Stimulated activated naive CD8-positive, alpha-beta T cell treated with anti-CD3 and anti-CD28 coated beads, Interleukin-15, Interleukin-2, amounts not matched to agents 100 ng/mL and 50 ng/mL, for 24 hours (primary cell): ENCODE results near the gene MINAR1.

Experiments
- H3K27ac Mint-ChIP-seq: one replicate; pipeline ENCODE4 v1.8.0; 2021; ENCODE audit warnings: mild to moderate bottlenecking, mixed read lengths
- H3K27me3 Mint-ChIP-seq: one replicate; pipeline ENCODE4 v1.8.0; 2021; ENCODE audit warnings: mixed read lengths
- H3K36me3 Mint-ChIP-seq: one replicate; pipeline ENCODE4 v1.8.0; 2021; ENCODE audit warnings: low read depth, mixed read lengths
- H3K4me1 Mint-ChIP-seq: one replicate; pipeline ENCODE4 v1.8.0; 2021; ENCODE audit warnings: low read depth, mixed read lengths
- H3K4me3 Mint-ChIP-seq: one replicate; pipeline ENCODE4 v1.8.0; 2021; ENCODE audit warnings: mild to moderate bottlenecking, mixed read lengths
- H3K9me3 Mint-ChIP-seq: one replicate; pipeline ENCODE4 v1.8.0; 2021; ENCODE audit warnings: mixed read lengths

Gene MINAR1

GRCh38 chr15:79467865-79468586 is 35.9 kb downstream of the MINAR1 start:
- no peak overlapping the region for H3K27ac Mint-ChIP-seq
- no peaks in the 10 kb centered on the region for H3K4me1 Mint-ChIP-seq
- H3K9me3 Mint-ChIP-seq = no peaks in the 10 kb centered on the region
- H3K36me3 Mint-ChIP-seq = no peaks in the 10 kb centered on the region
- no peak overlapping the region for H3K4me3 Mint-ChIP-seq
- no peaks in the 10 kb centered on the region for H3K27me3 Mint-ChIP-seq

GRCh38 chr15:79472446-79472845 is 40.3 kb downstream of the MINAR1 start:
- no peaks in the 10 kb centered on the region for H3K9me3 Mint-ChIP-seq
- peaks cover 8% of the 10 kb centered on the region for H3K4me1 Mint-ChIP-seq
- no peak overlapping the region for H3K4me3 Mint-ChIP-seq
- peaks cover 6% of the 10 kb centered on the region for H3K27me3 Mint-ChIP-seq
- H3K36me3 Mint-ChIP-seq = no peaks in the 10 kb centered on the region
- H3K27ac Mint-ChIP-seq = no peak overlapping the region

DNA sequence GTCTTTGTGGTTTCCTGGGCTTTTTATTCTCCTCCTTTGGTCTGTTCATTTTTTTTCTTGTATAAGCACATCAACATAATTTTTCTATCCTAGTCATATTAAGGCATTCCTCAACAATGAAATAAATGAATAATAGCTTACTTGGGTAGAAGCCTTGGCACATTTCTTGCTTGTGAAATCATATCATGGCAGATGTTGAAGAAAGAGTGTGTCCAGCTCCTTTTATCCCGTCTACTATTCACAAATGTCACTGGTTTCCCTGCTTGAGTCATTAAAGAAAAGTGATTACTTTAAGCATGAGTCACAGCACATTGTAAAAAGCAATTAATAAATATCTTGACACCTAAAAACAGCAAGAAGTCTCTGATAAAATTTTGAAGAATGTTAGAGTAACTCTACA is 42.1 kb downstream of the MINAR1 start:
- peaks cover 8% of the 10 kb centered on the region for H3K4me1 Mint-ChIP-seq
- H3K4me3 Mint-ChIP-seq = no peak overlapping the region
- no peak overlapping the region for H3K27ac Mint-ChIP-seq
- H3K9me3 Mint-ChIP-seq = no peaks in the 10 kb centered on the region
- H3K36me3 Mint-ChIP-seq = no peaks in the 10 kb centered on the region
- H3K27me3 Mint-ChIP-seq = peaks cover 6% of the 10 kb centered on the region

DNA sequence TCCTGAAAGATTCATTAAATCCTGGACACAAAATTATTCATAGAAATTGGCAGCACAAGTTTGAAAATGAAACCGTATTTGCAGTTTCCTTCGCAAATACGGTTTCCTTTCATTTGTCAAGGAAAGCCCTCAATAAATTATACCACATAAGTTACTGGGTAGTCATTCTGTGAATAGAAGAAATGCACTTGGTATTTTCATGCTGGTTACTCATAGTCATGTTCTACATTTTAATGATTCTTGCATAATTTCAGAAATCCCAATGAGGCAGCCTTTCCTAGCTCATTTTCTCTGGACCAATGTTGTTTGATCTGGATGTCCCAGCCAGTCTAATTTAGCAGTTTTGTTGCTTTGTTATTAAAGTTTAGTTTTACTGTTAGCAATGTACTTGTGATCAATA is 43.2 kb downstream of the MINAR1 start:
- Mint-ChIP-seq H3K9me3 (no peaks in the 10 kb centered on the region), H3K4me1 (peaks cover 8% of the 10 kb centered on the region), H3K36me3 (no peaks in the 10 kb centered on the region), H3K4me3 (no peak overlapping the region), H3K27ac (no peak overlapping the region), H3K27me3 (peaks cover 6% of the 10 kb centered on the region)

- peaks cover 8% of the 10 kb centered on the region for H3K4me1 Mint-ChIP-seq
- H3K36me3 Mint-ChIP-seq = no peaks in the 10 kb centered on the region
- H3K27ac Mint-ChIP-seq = no peak overlapping the region
- no peak overlapping the region for H3K4me3 Mint-ChIP-seq
- H3K27me3 Mint-ChIP-seq = peaks cover 6% of the 10 kb centered on the region
- H3K9me3 Mint-ChIP-seq = no peaks in the 10 kb centered on the region
Measured at GRCh38 chr15:79478108-79478507, 46.0 kb downstream of the MINAR1 start.

GRCh38 chr15:79479616-79480015 is 47.5 kb downstream of the MINAR1 start:
- Mint-ChIP-seq H3K4me1 (peaks cover 8% of the 10 kb centered on the region), H3K27ac (no peak overlapping the region), H3K9me3 (no peaks in the 10 kb centered on the region), H3K27me3 (peaks cover 6% of the 10 kb centered on the region), H3K36me3 (no peaks in the 10 kb centered on the region), H3K4me3 (no peak overlapping the region)

- H3K4me3 Mint-ChIP-seq = no peak overlapping the region
- no peaks in the 10 kb centered on the region for H3K36me3 Mint-ChIP-seq
- no peaks in the 10 kb centered on the region for H3K9me3 Mint-ChIP-seq
- H3K4me1 Mint-ChIP-seq = no peaks in the 10 kb centered on the region
- no peaks in the 10 kb centered on the region for H3K27me3 Mint-ChIP-seq
- H3K27ac Mint-ChIP-seq = no peak overlapping the region
Measured at GRCh38 chr15:79481793-79482192, 49.7 kb downstream of the MINAR1 start.
